H9 (cell line): Measurements from ENCODE around the gene RCAN3. TPM values are rescaled to one million over a fixed set of nuclear protein-coding genes. Genes with fewer than 3 reads are reported as not detected.

Experiments used
- DNase-seq: peaks from one replicate; pipeline ENCODE4 v3.0.0-alpha.2; 2017
- H2AFZ ChIP-seq: one replicate; pipeline ENCODE4 v1.6.1; 2013; ENCODE audit warnings: mild to moderate bottlenecking, low read length, control low read depth, moderate library complexity
- H2AK5ac ChIP-seq: 2 replicates; pipeline ENCODE4 v1.6.1; 2013; ENCODE audit warnings: low read length, control low read depth, mixed read lengths; ENCODE audit not compliant: insufficient read length
- H2BK120ac ChIP-seq: one replicate; pipeline ENCODE4 v1.6.1; 2013; ENCODE audit warnings: low read depth, mild to moderate bottlenecking, low read length, control low read depth, inconsistent platforms; ENCODE audit not compliant: poor library complexity, severe bottlenecking
- H2BK12ac ChIP-seq: 2 replicates; pipeline ENCODE4 v1.6.1; 2013; ENCODE audit warnings: low read length, control low read depth, mixed read lengths, low read depth; ENCODE audit not compliant: insufficient read length
- H2BK15ac ChIP-seq: 2 replicates; pipeline ENCODE4 v1.6.1; 2013; ENCODE audit warnings: low read depth, low read length, control low read depth
- H2BK20ac ChIP-seq: one replicate; pipeline ENCODE4 v1.6.1; 2013; ENCODE audit warnings: low read depth, mild to moderate bottlenecking, low read length, control low read depth, inconsistent platforms; ENCODE audit not compliant: poor library complexity, severe bottlenecking
- H2BK5ac ChIP-seq: 2 replicates; pipeline ENCODE4 v1.6.1; 2013; ENCODE audit warnings: low read length, control low read depth, mixed read lengths; ENCODE audit not compliant: insufficient read length
- H3K14ac ChIP-seq: 2 replicates; pipeline ENCODE4 v1.6.1; 2013; ENCODE audit warnings: low read length, control low read depth; ENCODE audit not compliant: insufficient read depth
- H3K18ac ChIP-seq: 2 replicates; pipeline ENCODE4 v1.6.1; 2013; ENCODE audit warnings: low read depth, mild to moderate bottlenecking, mixed read lengths, low read length, control low read depth; ENCODE audit not compliant: insufficient read length
- H3K23ac ChIP-seq: 2 replicates; pipeline ENCODE4 v1.6.1; 2013; ENCODE audit warnings: low read length, control low read depth, mixed read lengths, low read depth; ENCODE audit not compliant: insufficient read length
- H3K23me2 ChIP-seq: 2 replicates; pipeline ENCODE4 v1.6.1; 2013; ENCODE audit warnings: low read depth, mild to moderate bottlenecking, mixed read lengths, low read length, control low read depth; ENCODE audit not compliant: insufficient read length, poor library complexity, severe bottlenecking
- H3K27ac ChIP-seq: 2 replicates; pipeline ENCODE4 v1.5.1; 2013; ENCODE audit warnings: low read length, control low read depth, mixed read lengths, low read depth; ENCODE audit not compliant: insufficient read length
- H3K27me3 ChIP-seq: 2 replicates; pipeline ENCODE4 v1.6.1; 2013; ENCODE audit warnings: low read length, control low read depth, inconsistent platforms; ENCODE audit not compliant: insufficient read depth
- H3K4ac ChIP-seq: 2 replicates; pipeline ENCODE4 v1.6.1; 2013; ENCODE audit warnings: low read depth, mild to moderate bottlenecking, control low read depth, inconsistent platforms, low read length, moderate library complexity
- H3K4me1 ChIP-seq: 2 replicates; pipeline ENCODE4 v1.6.1; 2013; ENCODE audit warnings: low read length, control low read depth, inconsistent platforms; ENCODE audit not compliant: insufficient read depth
- H3K4me2 ChIP-seq: 2 replicates; pipeline ENCODE4 v1.6.1; 2013; ENCODE audit warnings: low read length, control low read depth, mixed read lengths; ENCODE audit not compliant: insufficient read length, insufficient read depth
- H3K56ac ChIP-seq: 2 replicates; pipeline ENCODE4 v1.6.1; 2013; ENCODE audit warnings: low read depth, mild to moderate bottlenecking, mixed read lengths, low read length, control low read depth; ENCODE audit not compliant: insufficient read length
- H3K79me1 ChIP-seq: 2 replicates; pipeline ENCODE4 v1.6.1; 2013; ENCODE audit warnings: low read depth, mild to moderate bottlenecking, moderate library complexity, low read length, control low read depth, inconsistent platforms; ENCODE audit not compliant: insufficient read depth, poor library complexity, severe bottlenecking
- H3K79me2 ChIP-seq: 2 replicates; pipeline ENCODE4 v1.6.1; 2013; ENCODE audit warnings: low read length, control low read depth, inconsistent platforms; ENCODE audit not compliant: insufficient read depth
- H3K9ac ChIP-seq: 2 replicates; pipeline ENCODE4 v1.6.1; 2013; ENCODE audit warnings: low read length, control low read depth, mixed read lengths; ENCODE audit not compliant: insufficient read length; ENCODE audit errors: extremely low read depth
- H3K9me3 ChIP-seq: one replicate; pipeline ENCODE4 v1.6.1; 2013; ENCODE audit warnings: low read depth, low read length, inconsistent platforms; ENCODE audit not compliant: control insufficient read depth
- H3T11ph ChIP-seq: one replicate; pipeline ENCODE4 v1.6.1; 2013; ENCODE audit warnings: mild to moderate bottlenecking, low read length, control low read depth, inconsistent platforms
- H4K20me1 ChIP-seq: one replicate; pipeline ENCODE4 v1.6.1; 2013; ENCODE audit not compliant: control insufficient read depth, insufficient read length, insufficient read depth
- H4K5ac ChIP-seq: 2 replicates; pipeline ENCODE4 v1.6.1; 2013; ENCODE audit warnings: low read depth, mild to moderate bottlenecking, mixed read lengths, low read length, control low read depth; ENCODE audit not compliant: insufficient read length
- H4K8ac ChIP-seq: replicated peaks from 2 replicates; pipeline ENCODE4 v1.6.1; 2013; ENCODE audit warnings: low read length, control low read depth, mixed read lengths, low read depth; ENCODE audit not compliant: insufficient read length
- H4K91ac ChIP-seq: 2 replicates; pipeline ENCODE4 v1.6.1; 2013; ENCODE audit warnings: low read depth, mild to moderate bottlenecking, moderate library complexity, mixed read lengths, low read length, control low read depth; ENCODE audit not compliant: insufficient read length
- H3K27ac Mint-ChIP-seq, 3 experiments: 2 replicates in 2 of 3; 3 replicates in 1 of 3; pipeline ENCODE4 v1.8.0; 2020 to 2021; ENCODE audit warnings: mixed read lengths in 3 of 3, mild to moderate bottlenecking in 1 of 3, moderate library complexity in 1 of 3
- H3K27me3 Mint-ChIP-seq: 2 replicates; pipeline ENCODE4 v1.8.0; 2021; ENCODE audit warnings: low read depth, mild to moderate bottlenecking, moderate library complexity, mixed read lengths
- H3K36me3 Mint-ChIP-seq, 3 experiments: 2 replicates in 2 of 3; 3 replicates in 1 of 3; pipeline ENCODE4 v1.8.0; 2020 to 2021; ENCODE audit warnings: low read depth in 3 of 3, mixed read lengths in 3 of 3; ENCODE audit not compliant: insufficient read depth in 1 of 3
- H3K4me1 Mint-ChIP-seq, 2 experiments: 2 replicates each; pipeline ENCODE4 v1.8.0; 2020; ENCODE audit warnings: mixed read lengths in 2 of 2
- H3K4me3 Mint-ChIP-seq, 2 experiments: 2 replicates in 1 of 2; 3 replicates in 1 of 2; pipeline ENCODE4 v1.8.0; 2020 to 2021; ENCODE audit warnings: mild to moderate bottlenecking in 2 of 2, mixed read lengths in 2 of 2, moderate library complexity in 1 of 2
- H3K9me3 Mint-ChIP-seq, 2 experiments: 2 replicates in 1 of 2; 3 replicates in 1 of 2; pipeline ENCODE4 v1.8.0; 2020; ENCODE audit warnings: mild to moderate bottlenecking in 2 of 2, mixed read lengths in 2 of 2, moderate library complexity in 1 of 2
- WGBS: extraction: QIAGEN DNeasy Blood & Tissue Kit; methylation state at CpG from one replicate; pipeline ENCODE4 v1.1.7; 2013; ENCODE audit warnings: missing lambda C conversion rate, low lambda C conversion rate, mixed read lengths; ENCODE audit not compliant: insufficient read length; ENCODE audit errors: extremely low coverage; 5-methylcytosine and 5-hydroxymethylcytosine counted together
- total RNA-seq: library from RNA; stranded (reverse); gene quantifications from 2 replicates; pipeline ENCODE4 v1.2.1, GENCODE V29; 2021
- TF ChIP-seq, protein P1 (sequence below): fragments of 200-600 bp; sonication (generic); conservative IDR thresholded peaks from 3 replicates; pipeline ENCODE4 v1.8.0; 2021; ENCODE audit warnings: antibody characterized with exemption, mild to moderate bottlenecking

Gene RCAN3
- total RNA-seq, 1 experiment from 2014 or later = 13.0 TPM

DNA sequence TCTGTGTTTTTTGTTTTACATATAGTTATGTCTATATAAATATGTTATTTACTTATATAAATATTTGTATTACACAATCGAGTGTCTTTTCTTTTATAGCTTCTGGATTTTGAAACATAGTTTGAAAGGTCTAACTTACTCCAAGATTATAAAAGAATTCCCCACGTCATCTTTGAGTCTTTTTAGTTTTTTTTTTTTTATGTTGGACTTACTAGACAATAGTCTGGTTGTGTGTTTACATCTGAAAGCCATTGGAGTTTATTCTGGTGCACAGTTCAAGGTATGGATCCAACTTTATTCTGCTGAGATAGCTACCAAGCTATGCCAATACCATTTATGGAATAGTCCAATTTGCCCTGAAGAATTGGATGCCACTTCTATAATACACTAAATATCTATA is 26.1 kb upstream of the RCAN3 start:
- no peak overlapping the region for H3K27ac ChIP-seq
- no peak overlapping the region for H4K8ac ChIP-seq
- no peak overlapping the region for H2BK12ac ChIP-seq
- H3K4me2 ChIP-seq = no peak overlapping the region
- H4K20me1 ChIP-seq = no peaks in the 10 kb centered on the region
- no peak overlapping the region for H2BK120ac ChIP-seq
- H3K18ac ChIP-seq = no peak overlapping the region
- TF ChIP-seq, protein P1, sequence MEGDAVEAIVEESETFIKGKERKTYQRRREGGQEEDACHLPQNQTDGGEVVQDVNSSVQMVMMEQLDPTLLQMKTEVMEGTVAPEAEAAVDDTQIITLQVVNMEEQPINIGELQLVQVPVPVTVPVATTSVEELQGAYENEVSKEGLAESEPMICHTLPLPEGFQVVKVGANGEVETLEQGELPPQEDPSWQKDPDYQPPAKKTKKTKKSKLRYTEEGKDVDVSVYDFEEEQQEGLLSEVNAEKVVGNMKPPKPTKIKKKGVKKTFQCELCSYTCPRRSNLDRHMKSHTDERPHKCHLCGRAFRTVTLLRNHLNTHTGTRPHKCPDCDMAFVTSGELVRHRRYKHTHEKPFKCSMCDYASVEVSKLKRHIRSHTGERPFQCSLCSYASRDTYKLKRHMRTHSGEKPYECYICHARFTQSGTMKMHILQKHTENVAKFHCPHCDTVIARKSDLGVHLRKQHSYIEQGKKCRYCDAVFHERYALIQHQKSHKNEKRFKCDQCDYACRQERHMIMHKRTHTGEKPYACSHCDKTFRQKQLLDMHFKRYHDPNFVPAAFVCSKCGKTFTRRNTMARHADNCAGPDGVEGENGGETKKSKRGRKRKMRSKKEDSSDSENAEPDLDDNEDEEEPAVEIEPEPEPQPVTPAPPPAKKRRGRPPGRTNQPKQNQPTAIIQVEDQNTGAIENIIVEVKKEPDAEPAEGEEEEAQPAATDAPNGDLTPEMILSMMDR = no peak
- H3K27me3 ChIP-seq = no peaks in the 10 kb centered on the region
- H3K23ac ChIP-seq = no peak overlapping the region
- H3K14ac ChIP-seq = no peak overlapping the region
- no peak overlapping the region for H4K5ac ChIP-seq
- no peak overlapping the region for H2AK5ac ChIP-seq
- no CpG with 5 or more reads among the region's 2 CpGs for WGBS
- no peak for DNase-seq
- no peak overlapping the region for H3K9ac ChIP-seq
- no peaks in the 10 kb centered on the region for H3K79me1 ChIP-seq
- Mint-ChIP-seq H3K4me1 (peaks cover 11 to 27% of the 10 kb centered on the region in 2 experiments), H3K27ac (no peak overlapping the region), H3K4me3 (no peak overlapping the region), H3K27me3 (no peaks in the 10 kb centered on the region), H3K36me3 (no peaks in the 10 kb centered on the region; a peak in 1 of 7 replicates), H3K9me3 (no peaks in the 10 kb centered on the region)
- H2AFZ ChIP-seq = no peak overlapping the region
- H3K9me3 ChIP-seq = no peaks in the 10 kb centered on the region
- H3K79me2 ChIP-seq = no peaks in the 10 kb centered on the region
- H2BK20ac ChIP-seq = no peak overlapping the region
- H2BK5ac ChIP-seq = no peak overlapping the region
- H3K4me1 ChIP-seq = peaks cover 4% of the 10 kb centered on the region; the same call in 1 of the 2 replicates
- no peak overlapping the region for H3K4ac ChIP-seq
- no peaks in the 10 kb centered on the region for H3K23me2 ChIP-seq
- no peak overlapping the region for H3K56ac ChIP-seq
- no peak overlapping the region for H4K91ac ChIP-seq
- H3T11ph ChIP-seq = no peak overlapping the region
- no peak overlapping the region for H2BK15ac ChIP-seq
